Thyroid gland (tissue), 4 donors: ENCODE data around the gene ASIP.

Source experiments
- CTCF ChIP-seq, 6 experiments: fragments of 200-600 bp in 3 of 6; fragments of 450-650 bp in 3 of 6; sonication (generic) in 3 of 6; IDR thresholded peaks; one replicate each; pipeline ENCODE4 v1.5.1; 2016 to 2019; ENCODE audit warnings: antibody characterized with exemption in 6 of 6, mild to moderate bottlenecking in 2 of 6, inconsistent platforms in 1 of 6, moderate library complexity in 1 of 6
- POLR2A ChIP-seq, 2 donors: fragments of 450-650 bp; IDR thresholded peaks; one replicate each; pipeline ENCODE4 v1.6.1; 2017; ENCODE audit warnings: antibody characterized with exemption in 2 of 2, mild to moderate bottlenecking in 2 of 2, moderate library complexity in 1 of 2

- TF ChIP-seq POLR2A (IDR thresholded peaks at IDR 0.05) (no peak), CTCF (IDR thresholded peaks at IDR 0.05) (no peak)
Observed at GRCh38 chr20:34316196-34316814, 75.1 kb downstream of the ASIP start.
